ENCODE data around the gene MYO1E.
"Not testable (repeated sequence)": the region's sequence is repeated elsewhere in the genome, so short reads cannot be mapped to it uniquely, and the experiment has no call there.

The MYO1E gene

GRCh38 chr15:59162080-59162479, 210.6 kb downstream of the MYO1E start:
- not testable (repeated sequence) for DNase-seq (ENCODE audit: low spot score)

DNA sequence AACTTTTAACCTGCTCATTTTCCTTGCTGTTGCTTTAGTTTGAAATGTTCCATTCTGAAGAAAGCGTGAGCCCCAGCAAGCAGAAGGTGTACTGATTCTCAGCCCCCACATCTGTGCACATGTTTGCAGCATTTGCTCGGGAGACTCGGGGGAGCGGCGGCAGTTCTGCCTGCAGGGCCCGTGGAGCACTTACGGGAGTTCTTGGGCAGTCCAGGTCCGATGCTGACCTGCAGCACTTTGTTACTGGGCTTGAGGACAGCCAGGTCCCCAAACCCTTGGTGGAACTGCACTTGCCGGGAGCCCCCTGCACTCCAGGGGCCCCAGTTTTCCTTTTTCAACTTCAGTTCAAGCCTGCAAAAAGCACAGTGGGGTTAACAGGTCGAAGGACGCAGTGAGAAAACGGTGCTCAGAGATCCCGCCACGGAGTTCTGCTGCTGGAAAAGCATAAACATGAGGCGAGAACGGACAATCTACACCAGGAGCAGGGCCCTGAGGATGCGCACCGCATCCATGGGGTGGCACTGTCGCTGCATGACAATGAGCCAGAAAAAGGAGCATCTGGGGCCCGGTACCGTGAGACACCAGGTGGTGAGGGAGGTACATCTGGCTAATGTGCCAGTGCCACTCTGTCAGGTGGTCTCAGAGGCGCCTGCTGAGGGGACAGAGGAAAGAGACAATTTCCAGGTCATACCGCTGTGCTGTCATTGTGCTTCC, 211.6 kb downstream of the MYO1E start:
- no peak for DNase-seq (ENCODE audit: low spot score)

DNA sequence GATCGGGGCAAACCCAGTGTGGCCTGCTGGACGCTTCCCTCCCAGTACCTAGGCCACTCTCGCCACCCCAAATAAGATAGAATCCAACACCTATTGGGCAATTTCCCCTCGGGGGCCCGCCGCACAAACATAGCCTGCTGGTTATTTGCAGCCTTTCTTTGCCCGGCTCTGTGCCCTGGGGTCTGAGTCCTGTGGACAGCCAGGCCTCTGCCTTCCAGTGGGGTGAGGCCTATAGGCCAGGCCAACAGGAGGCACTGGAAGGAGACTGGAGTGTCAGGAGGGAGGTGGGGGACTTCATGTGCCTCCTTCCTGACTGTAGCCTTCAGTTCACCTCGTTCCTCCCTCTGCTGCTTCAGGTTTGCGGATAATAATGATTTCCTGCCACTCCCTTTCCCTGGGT, 213.5 kb downstream of the MYO1E start:
- no peak for DNase-seq (ENCODE audit: low spot score)

DNA sequence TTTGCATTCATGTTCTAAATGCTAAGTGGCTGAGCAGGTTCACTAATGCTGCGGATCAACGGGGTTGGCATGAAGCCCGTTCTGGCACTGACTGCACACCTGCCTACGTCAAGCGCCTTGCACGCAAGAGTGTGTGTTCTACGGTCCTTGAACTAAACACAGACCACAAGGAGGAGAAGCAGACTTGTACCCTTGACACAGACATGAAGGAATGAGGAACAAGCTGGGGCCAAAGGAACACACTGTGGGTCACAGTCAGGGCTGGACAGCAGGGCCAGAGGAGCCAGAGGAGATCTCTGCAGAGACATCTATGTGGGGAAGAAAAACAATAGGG, 214.0 kb downstream of the MYO1E start:
- DNase-seq (ENCODE audit: low spot score) = no peak

DNA sequence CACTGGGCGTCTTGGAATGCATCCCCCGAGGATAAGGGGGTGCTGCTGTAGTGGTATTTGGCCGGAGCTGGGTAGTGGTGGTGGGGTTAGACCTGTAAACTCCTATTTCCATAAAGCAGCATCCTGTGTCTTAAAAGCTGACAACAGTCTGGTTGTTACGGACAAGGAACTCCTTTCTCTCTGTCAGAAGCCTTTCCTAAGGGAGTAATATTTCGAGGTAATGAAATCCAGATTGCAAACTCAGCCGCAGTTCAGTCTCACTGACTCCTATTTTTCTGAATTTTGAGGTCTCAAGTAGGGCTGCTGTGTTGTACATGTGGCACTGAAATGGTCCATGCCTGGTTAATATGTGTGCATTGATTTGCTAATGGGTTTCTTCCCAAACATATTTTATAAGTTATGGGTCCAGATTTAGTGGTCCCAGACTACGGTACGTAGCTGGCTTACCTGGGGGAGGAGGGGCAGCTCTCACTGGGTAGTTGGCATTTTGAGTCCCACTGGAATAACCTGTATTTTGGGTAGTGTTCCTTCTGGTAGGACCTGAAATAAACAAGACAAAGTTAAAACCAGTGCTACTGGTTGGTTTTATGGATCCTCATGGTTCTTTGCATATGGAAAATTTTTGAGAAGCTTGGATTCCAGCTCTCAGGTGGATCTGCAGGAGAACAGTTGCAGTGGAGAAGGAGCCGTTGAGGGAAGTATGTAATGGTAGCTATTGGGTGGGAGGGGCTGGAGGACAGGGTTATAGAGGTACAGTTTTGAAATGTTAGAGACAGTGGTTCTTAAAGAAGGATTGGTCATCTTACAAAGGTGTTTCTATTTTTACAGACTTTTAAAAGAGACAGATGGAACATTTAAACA, 214.6 kb downstream of the MYO1E start:
- no peak for DNase-seq (ENCODE audit: low spot score)

GRCh38 chr15:59157396-59157795, 215.3 kb downstream of the MYO1E start:
- DNase-seq (ENCODE audit: low spot score) = no peak

DNA sequence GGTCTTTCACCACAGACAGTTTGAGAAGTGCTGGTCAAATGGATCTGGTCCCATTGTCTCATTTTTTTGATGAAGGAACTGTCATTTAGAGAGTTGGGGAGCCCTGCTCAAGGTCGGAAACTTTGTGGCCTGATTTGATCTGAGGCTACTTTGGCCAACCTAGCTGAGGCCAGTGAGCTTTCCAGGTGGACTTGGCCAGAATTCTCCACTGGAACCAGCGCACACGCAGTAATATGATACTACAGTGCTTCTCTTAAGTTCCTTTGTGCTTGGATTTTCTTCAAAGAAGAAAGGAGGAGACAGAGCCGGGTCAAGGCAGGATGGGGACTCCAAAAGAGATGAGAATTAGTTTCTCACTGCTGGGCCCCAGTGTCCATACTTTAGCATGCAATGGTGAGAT, 217.2 kb downstream of the MYO1E start:
- DNase-seq (ENCODE audit: low spot score) = no peak

- no peak for DNase-seq (ENCODE audit: low spot score)
Observed at GRCh38 chr15:59154243-59154642, 218.4 kb downstream of the MYO1E start.

- DNase-seq (ENCODE audit: low spot score) = no peak
Observed at GRCh38 chr15:59153466-59153865, 219.2 kb downstream of the MYO1E start.

DNA sequence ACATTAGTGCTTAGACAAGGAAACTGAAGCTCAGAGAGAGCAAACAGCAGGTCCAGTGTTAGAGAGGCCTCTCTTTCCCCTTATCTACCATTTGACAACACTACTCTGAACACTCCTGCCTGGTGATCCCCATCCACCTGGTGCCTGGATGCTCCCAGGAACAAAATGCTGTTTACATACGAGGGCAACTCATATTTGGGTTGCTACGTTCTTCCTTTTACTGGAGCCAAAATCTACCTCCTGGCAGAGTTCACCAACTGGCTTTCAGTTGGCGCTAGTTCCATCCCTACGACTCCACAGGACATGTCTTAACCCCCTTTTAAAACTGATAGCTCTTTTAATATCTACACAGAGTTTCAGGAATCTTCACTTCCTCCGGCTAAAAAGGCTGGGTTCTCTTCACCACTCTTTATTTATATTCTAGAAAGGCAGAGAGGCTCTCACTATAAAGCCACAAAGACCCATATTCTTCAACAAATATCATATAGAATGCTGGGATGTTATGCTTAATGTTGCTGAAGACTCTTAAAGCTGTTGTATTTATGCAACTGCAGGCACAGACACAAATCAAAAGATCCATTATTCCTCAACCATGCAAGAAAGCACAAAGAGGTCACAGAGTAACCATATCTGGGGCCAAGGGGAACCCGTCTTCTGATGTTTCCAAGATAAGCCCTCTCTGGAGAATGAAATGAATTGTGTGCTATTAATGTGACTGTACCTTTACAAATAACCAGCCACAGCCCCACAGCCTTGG, 219.8 kb downstream of the MYO1E start:
- DNase-seq (ENCODE audit: low spot score) = no peak

DNA sequence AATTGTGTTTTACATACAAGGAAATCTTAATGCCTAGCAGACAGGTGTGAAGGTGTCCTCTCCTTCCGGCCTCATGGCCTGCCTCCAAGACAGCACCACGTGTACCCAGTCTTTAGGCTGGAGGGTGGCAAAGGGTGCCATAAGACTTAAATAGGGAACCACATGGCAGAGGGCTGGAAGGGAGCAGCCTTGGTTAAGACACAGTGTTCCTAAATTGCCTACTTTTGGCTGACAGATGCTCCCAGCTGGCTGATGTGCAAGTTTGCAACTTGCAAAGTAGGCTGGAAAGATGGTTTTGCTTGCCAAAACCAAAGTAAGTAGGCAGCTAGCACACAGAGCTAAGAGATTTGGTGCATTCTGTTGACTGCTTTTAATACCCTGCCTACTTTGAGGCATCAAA, 222.5 kb downstream of the MYO1E start:
- DNase-seq (ENCODE audit: low spot score) = no peak

GRCh38 chr15:59148153-59148833, 224.4 kb downstream of the MYO1E start:
- no peak for DNase-seq (ENCODE audit: low spot score)

GRCh38 chr15:59147666-59148065, 225.0 kb downstream of the MYO1E start:
- no peak for DNase-seq (ENCODE audit: low spot score)

GRCh38 chr15:59144594-59144993, 228.1 kb downstream of the MYO1E start:
- DNase-seq (ENCODE audit: low spot score) = not testable (repeated sequence)

DNA sequence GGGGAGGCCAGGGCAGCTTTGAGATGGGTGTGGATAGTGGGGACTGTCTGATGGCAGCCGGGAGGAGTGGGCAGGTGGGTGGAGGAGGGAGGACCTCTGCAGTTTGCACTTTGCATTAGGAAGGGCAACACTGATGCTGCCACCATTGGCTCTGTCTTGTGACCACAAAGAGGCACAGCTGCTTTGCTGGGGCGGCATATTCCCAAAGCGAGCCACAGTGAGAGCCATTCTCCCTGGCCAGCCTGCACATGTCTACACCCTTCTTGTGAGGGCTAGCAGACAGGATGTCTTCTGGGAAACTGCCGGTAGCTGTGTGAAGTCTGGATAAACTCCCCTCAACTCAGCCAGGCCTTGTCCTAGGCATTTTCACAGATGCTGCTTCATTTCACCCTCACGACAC, 229.4 kb downstream of the MYO1E start:
- no peak for DNase-seq (ENCODE audit: low spot score)

GRCh38 chr15:59140422-59141226, 232.0 kb downstream of the MYO1E start:
- DNase-seq (ENCODE audit: low spot score) = no peak

- DNase-seq (ENCODE audit: low spot score) = no peak
Observed at GRCh38 chr15:59138243-59138642, 234.4 kb downstream of the MYO1E start.

DNA sequence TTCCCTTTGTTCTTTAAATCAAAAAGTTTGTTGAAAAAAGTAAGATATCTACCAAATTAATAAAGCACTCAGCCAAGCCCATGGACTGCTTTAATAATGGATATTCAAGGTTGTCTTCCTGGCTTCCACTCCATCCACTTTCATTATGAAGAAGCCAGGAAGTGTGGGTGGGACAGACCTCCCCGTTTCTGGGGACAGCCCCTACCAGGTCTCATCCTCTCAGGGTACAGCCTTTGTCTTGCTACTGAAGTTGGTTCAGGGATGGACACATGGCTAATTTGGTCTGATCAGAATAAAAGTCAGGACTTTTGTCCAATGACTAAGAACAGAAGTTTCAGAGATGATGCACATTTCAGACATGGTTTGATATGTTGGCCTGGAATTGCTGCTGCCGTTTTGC, 235.1 kb downstream of the MYO1E start:
- DNase-seq (ENCODE audit: low spot score) = no peak

DNA sequence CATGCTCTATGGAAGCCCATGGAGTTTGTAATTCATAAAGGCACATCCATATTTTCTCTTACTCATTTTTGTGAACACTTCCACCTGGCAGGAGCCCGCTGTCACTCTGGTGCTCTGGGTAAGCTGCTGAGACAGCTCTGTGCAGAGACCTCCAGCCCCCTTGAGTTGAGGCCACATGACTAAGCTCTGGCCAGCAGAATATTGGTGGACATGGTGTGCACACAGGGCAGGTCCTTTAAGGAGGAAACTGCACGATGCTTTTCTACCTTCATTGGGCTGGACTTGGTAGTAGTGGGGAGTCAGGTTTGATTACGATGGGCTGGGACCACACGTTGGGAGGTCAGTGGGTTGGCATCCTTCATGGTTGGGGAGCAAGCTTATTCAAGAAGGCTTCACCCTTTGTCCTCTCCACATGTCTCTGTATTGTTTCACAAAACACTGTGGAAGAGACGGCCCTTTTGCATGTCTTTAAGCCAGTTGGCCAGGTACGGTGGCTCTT, 238.7 kb downstream of the MYO1E start:
- DNase-seq (ENCODE audit: low spot score) = no peak

- DNase-seq (ENCODE audit: low spot score) = no peak
Observed at GRCh38 chr15:59131969-59132562, 240.6 kb downstream of the MYO1E start.

DNA sequence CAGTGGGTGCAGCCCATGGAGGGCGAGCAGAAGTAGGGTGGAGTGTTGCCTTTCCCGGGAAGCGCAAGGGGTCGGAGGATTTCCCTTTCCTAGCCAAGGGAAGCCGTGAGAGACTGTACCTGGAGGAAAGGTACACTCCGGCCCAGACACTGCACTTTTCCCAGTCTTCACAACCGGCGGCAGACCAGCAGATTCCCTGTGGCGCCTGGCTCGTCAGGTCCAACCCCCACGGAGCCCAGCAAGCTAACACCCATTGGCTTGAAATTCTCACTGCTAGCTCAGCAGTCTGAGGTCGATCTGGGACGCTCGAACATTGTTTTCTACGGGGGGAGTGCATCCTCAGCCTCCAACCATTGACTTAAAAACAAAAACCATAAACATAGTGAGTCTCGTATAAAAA, 241.2 kb downstream of the MYO1E start:
- DNase-seq (ENCODE audit: low spot score) = no peak
